Esophagus muscularis mucosa (tissue), 4 donors: ENCODE data around the gene HYAL1.

Source experiments
- CTCF ChIP-seq, 3 experiments: fragments of 200-600 bp in 2 of 3; fragments of 450-650 bp in 1 of 3; sonication (generic) in 2 of 3; IDR thresholded peaks; one replicate each; pipeline ENCODE4 v1.5.1; 2017 to 2019; ENCODE audit warnings: antibody characterized with exemption in 3 of 3, mild to moderate bottlenecking in 2 of 3, moderate library complexity in 1 of 3
- EP300 ChIP-seq: sonication (generic); formaldehyde crosslinking; IDR thresholded peaks from one replicate; pipeline ENCODE4 v1.6.1; 2017; ENCODE audit warnings: antibody characterized with exemption
- POLR2A ChIP-seq: fragments of 450-650 bp; IDR thresholded peaks from one replicate; pipeline ENCODE4 v1.6.1; 2017; ENCODE audit warnings: antibody characterized with exemption, moderate library complexity, mild to moderate bottlenecking, low read depth
- POLR2AphosphoS5 ChIP-seq, 2 donors: sonication (generic); formaldehyde crosslinking; IDR thresholded peaks; one replicate each; pipeline ENCODE4 v1.6.1; 2017; ENCODE audit warnings: antibody characterized with exemption in 2 of 2

DNA sequence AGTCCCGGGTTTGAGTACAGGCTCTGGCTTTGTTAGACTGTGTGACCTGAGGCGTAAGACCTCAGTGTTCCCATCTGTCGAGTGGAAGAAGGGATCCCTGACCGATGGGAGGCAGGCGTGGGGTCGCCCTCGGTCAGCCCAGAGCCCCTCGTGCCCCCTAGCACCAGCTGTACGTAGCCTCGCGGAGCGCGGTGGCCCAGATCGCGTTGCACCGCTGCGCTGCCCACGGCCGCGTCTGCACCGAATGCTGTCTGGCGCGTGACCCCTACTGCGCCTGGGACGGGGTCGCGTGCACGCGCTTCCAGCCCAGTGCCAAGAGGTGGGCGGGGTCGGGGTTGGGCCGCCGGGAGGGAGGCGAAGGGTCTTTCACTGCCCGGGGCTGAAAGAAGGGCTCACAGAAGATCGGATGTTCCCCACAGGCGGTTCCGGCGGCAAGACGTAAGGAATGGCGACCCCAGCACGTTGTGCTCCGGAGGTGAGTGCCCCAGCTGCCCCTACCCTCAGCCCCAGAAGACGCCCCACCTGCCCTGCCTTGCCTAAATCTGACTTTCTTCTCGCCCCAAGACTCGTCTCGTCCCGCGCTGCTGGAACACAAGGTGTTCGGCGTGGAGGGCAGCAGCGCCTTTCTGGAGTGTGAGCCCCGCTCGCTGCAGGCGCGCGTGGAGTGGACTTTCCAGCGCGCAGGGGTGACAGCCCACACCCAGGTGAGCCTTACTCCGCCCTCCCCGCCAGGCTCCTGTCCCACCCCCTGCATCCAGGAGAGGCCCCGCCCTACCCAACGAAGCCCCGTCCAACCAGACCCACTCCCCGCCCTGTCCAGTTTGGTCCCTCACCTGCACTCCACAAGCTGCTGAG, 28.0 kb downstream of the HYAL1 start:
- TF ChIP-seq POLR2A (no peak), CTCF (IDR thresholded peaks at IDR 0.05) (no peak), EP300 (no peak), POLR2AphosphoS5 (IDR thresholded peaks at IDR 0.05) (no peak)
